ENCODE measurements around the gene CUX1. TPM values are rescaled to one million over a fixed set of nuclear protein-coding genes. Genes with fewer than 3 reads are reported as not detected.

CUX1 gene
- total and polyA plus RNA-seq, 2 donors (not counting 1 experiment from before 2014, with no cell fraction given) = 10.8 to 86.5 TPM

DNA sequence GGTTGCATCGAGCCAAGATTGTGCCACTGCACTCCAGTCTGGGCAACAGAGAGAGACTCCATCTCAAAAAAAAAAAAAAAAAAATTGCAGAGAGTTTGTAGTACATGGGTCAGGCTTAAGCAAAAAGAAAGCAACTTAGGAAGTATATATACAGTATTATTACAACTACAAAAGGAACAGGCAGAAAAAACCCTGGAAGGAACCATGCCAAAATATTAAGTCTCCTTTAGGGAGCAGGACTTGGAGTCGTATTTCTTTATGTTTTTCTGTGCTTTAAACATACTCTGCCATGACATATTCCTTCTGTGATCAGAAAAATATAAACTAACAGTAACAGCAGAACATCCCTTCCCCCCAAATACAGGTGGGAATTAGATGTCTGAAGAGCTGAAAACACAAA, 144.4 kb downstream of the CUX1 start:
- no peak overlapping the region for H3K27ac ChIP-seq (ENCODE audit: low read length in 2 of 2)
- no peaks in the 10 kb centered on the region for H3K36me3 ChIP-seq (replicated peaks in 1 of 2; ENCODE audit: control extremely low read depth in 1 of 2, control insufficient read depth in 1 of 2, extremely low read depth in 1 of 2, insufficient read depth in 2 of 2, low read length in 1 of 2)
- no CpG with 5 or more reads among the region's 2 CpGs for WGBS (ENCODE audit: insufficient coverage)
- ChIA-PET POLR2A (no interaction called here), CTCF (no interaction called here)
- no peaks in the 10 kb centered on the region for H3K9me3 ChIP-seq (ENCODE audit: control extremely low read depth in 1 of 3, control insufficient read depth in 2 of 3, insufficient read depth in 1 of 3, low read length in 2 of 3)
- H3K4me2 ChIP-seq (replicated peaks; ENCODE audit: low read depth, low read length, poor library complexity, severe bottlenecking) = no peak overlapping the region
- no peak overlapping the region for H3K27ac Mint-ChIP-seq
- H3K9me3 Mint-ChIP-seq (ENCODE audit: insufficient read depth) = no peaks in the 10 kb centered on the region
- H3K4me3 ChIP-seq (ENCODE audit: control extremely low read depth in 1 of 5, extremely low read depth in 1 of 5, insufficient read depth in 1 of 5, low read depth in 2 of 5, low read length in 4 of 5) = no peak overlapping the region
- no peak overlapping the region for H3K4me3 Mint-ChIP-seq
- ATAC-seq (ENCODE audit: low read depth) (no peak), DNase-seq (no peak)
- H3K4me1 Mint-ChIP-seq = peaks cover 13% of the 10 kb centered on the region
- H3K79me2 ChIP-seq (ENCODE audit: control insufficient read depth, insufficient read depth, low read length) = peaks cover 50% of the 10 kb centered on the region
- TF ChIP-seq, protein P1, sequence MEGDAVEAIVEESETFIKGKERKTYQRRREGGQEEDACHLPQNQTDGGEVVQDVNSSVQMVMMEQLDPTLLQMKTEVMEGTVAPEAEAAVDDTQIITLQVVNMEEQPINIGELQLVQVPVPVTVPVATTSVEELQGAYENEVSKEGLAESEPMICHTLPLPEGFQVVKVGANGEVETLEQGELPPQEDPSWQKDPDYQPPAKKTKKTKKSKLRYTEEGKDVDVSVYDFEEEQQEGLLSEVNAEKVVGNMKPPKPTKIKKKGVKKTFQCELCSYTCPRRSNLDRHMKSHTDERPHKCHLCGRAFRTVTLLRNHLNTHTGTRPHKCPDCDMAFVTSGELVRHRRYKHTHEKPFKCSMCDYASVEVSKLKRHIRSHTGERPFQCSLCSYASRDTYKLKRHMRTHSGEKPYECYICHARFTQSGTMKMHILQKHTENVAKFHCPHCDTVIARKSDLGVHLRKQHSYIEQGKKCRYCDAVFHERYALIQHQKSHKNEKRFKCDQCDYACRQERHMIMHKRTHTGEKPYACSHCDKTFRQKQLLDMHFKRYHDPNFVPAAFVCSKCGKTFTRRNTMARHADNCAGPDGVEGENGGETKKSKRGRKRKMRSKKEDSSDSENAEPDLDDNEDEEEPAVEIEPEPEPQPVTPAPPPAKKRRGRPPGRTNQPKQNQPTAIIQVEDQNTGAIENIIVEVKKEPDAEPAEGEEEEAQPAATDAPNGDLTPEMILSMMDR (IDR thresholded peaks at IDR 0.05) = no peak
- no peak for TF ChIP-seq EZH2 (IDR thresholded peaks at IDR 0.05; ENCODE audit: borderline replicate concordance, insufficient read depth, low read depth, low read length, poor library complexity, severe bottlenecking)
- H2AFZ ChIP-seq (ENCODE audit: insufficient read depth, low read depth, low read length, poor library complexity, severe bottlenecking) = no peak overlapping the region
- intact Hi-C loops (cut with micrococcal nuclease) = no loop called here
- no peaks in the 10 kb centered on the region for H3K27me3 ChIP-seq (replicated peaks in 1 of 4; ENCODE audit: control extremely low read depth in 1 of 4, control insufficient read depth in 3 of 4, insufficient read depth in 4 of 4, low read length in 3 of 4)
- H3K4me1 ChIP-seq (ENCODE audit: control insufficient read depth in 2 of 2, insufficient read depth in 2 of 2, low read length in 2 of 2) = peaks cover 0 to 9% of the 10 kb centered on the region in 2 donors
- H3K27me3 Mint-ChIP-seq = no peaks in the 10 kb centered on the region
- H4K20me1 ChIP-seq (ENCODE audit: control insufficient read depth, insufficient read depth, low read length, poor library complexity, severe bottlenecking) = peaks cover 12% of the 10 kb centered on the region
- no peak overlapping the region for H3K9ac ChIP-seq (ENCODE audit: low read length)

DNA sequence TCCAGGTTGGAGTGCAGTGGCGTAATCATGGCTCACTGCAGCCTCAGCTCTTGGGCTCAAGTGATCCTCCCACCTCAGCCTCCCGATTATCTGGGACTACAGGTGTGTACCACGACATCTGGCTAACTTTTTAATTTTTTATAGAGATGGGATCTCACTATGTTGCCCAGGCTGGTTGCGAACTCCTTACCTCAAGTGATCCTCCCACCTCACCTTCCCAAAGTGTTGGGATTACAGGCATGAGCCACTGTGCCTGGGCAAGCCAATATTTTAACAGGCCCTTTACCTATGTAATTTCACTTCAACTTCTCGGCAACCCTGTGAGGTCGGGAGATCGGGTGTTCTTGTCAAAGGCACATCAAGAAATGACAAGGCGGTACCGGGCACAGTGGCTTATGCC, 146.3 kb downstream of the CUX1 start:
- H3K4me3 ChIP-seq (ENCODE audit: control extremely low read depth in 1 of 5, extremely low read depth in 1 of 5, insufficient read depth in 1 of 5, low read depth in 2 of 5, low read length in 4 of 5) = no peak overlapping the region
- peaks cover 6% of the 10 kb centered on the region for H4K20me1 ChIP-seq (ENCODE audit: control insufficient read depth, insufficient read depth, low read length, poor library complexity, severe bottlenecking)
- H3K27me3 ChIP-seq (replicated peaks in 1 of 4; ENCODE audit: control extremely low read depth in 1 of 4, control insufficient read depth in 3 of 4, insufficient read depth in 4 of 4, low read length in 3 of 4) = no peaks in the 10 kb centered on the region
- Mint-ChIP-seq H3K4me1 (peaks cover 5% of the 10 kb centered on the region), H3K4me3 (no peak overlapping the region), H3K27ac (no peak overlapping the region), H3K27me3 (no peaks in the 10 kb centered on the region), H3K9me3 (ENCODE audit: insufficient read depth) (no peaks in the 10 kb centered on the region)
- H3K4me2 ChIP-seq (replicated peaks; ENCODE audit: low read depth, low read length, poor library complexity, severe bottlenecking) = no peak overlapping the region
- H3K36me3 ChIP-seq (replicated peaks in 1 of 2; ENCODE audit: control extremely low read depth in 1 of 2, control insufficient read depth in 1 of 2, extremely low read depth in 1 of 2, insufficient read depth in 2 of 2, low read length in 1 of 2) = no peaks in the 10 kb centered on the region
- DNase-seq (no peak), ATAC-seq (ENCODE audit: low read depth) (no peak)
- no peaks in the 10 kb centered on the region for H3K9me3 ChIP-seq (ENCODE audit: control extremely low read depth in 1 of 3, control insufficient read depth in 2 of 3, insufficient read depth in 1 of 3, low read length in 2 of 3)
- POLR2A ChIA-PET = no interaction called here
- no peak overlapping the region for H2AFZ ChIP-seq (ENCODE audit: insufficient read depth, low read depth, low read length, poor library complexity, severe bottlenecking)
- TF ChIP-seq, protein P1 (IDR thresholded peaks at IDR 0.05) = no peak
- TF ChIP-seq EZH2 (IDR thresholded peaks at IDR 0.05; ENCODE audit: borderline replicate concordance, insufficient read depth, low read depth, low read length, poor library complexity, severe bottlenecking) = no peak
- 100% methylated on average over 7 of the region's 9 CpGs for WGBS (ENCODE audit: insufficient coverage)
- H3K4me1 ChIP-seq (ENCODE audit: control insufficient read depth in 2 of 2, insufficient read depth in 2 of 2, low read length in 2 of 2) = no peaks in the 10 kb centered on the region
- intact Hi-C loops (cut with micrococcal nuclease) = no loop called here
- CTCF ChIA-PET = no interaction called here
- H3K9ac ChIP-seq (ENCODE audit: low read length) = no peak overlapping the region
- no peak overlapping the region for H3K27ac ChIP-seq (ENCODE audit: low read length in 2 of 2)
- peaks cover 50% of the 10 kb centered on the region for H3K79me2 ChIP-seq (ENCODE audit: control insufficient read depth, insufficient read depth, low read length)
